NCI-H146 treated with DMSO at 0.1 percent for 48 hours (cell line): Measurements from ENCODE around the gene HOXC12.

Source experiments
- DNase-seq: peaks from one replicate; lab custom pipeline; 2025; ENCODE audit not compliant: unreplicated experiment; lab: John Stamatoyannopoulos, UW

The HOXC12 gene

DNA sequence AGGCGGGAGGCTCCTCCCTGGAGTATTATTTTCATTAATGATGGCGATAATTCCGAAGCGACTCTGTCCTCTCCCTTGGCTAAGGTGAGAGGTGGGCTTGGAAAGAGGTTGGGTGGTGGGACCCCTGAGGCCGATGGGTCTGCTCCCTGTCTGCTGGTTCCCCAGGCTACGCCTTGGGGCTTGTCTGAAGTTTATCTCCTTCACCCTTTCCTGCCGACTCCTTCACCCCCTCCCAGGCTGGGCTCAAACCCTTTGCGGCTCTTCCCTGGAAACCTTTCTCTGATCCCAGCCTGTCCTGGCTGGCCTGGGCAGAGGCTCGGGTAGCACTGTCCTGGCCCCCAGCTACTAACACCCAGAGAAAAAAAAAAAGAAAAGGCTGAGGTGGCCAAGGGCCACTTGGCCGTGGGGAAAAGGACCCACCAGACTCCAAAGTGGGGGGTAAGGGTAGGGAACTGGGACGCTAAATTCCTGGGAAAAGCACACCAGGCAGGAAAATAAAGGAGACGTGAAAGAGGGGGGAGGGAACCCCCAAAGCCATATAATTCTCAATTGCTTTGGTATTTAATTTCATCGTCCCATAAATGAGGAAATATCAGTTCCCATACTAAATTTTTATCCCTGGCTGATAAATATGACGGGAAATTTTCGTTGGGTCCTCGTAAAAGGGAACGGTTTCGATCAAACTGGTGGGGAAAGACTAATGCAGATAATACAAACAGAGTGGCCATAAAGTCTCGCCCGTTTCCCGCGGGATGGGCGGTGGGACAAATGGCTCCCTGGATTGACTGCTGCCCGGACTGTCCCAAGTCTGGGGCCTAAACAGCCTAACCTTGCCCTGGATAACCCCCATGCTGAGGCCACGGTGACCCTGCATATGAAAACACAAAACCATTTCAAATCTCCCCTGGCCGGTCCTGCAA is 28.2 kb downstream of the HOXC12 start:
- DNase-seq: no peak

GRCh38 chr12:53983568-53983949 is 28.9 kb downstream of the HOXC12 start:
- DNase-seq: no peak

DNA sequence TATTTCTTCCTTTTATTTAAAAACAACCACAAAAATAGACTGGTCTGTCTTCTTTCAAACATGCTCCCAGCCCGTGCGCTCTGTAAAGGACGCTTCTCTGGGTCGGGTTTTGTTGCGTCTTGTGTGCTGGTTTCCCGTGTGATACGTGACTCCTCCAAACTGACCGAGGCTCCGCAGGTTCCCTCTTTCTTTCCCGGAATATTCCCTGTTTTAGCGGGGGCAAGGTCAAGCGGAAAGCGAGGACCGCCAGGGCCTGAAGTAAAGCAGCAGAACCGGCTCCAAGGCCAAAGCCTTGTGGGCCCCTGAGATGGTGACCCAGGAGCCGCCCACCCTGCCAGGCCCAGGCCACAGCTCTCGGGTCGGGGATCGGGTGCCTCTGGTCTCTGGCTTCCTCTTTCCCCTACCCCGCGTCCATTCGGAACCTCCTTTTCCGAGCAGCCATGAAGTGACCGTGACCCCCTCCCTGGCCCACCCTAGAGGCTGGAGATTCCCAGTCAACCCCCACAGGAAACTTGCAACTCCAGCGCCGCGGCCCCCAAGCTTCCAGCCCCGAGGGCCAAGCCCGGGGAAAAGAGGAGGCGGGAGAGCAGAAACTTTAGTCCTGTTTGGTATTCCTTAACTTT is 29.4 kb downstream of the HOXC12 start:
- DNase-seq: no peak

DNA sequence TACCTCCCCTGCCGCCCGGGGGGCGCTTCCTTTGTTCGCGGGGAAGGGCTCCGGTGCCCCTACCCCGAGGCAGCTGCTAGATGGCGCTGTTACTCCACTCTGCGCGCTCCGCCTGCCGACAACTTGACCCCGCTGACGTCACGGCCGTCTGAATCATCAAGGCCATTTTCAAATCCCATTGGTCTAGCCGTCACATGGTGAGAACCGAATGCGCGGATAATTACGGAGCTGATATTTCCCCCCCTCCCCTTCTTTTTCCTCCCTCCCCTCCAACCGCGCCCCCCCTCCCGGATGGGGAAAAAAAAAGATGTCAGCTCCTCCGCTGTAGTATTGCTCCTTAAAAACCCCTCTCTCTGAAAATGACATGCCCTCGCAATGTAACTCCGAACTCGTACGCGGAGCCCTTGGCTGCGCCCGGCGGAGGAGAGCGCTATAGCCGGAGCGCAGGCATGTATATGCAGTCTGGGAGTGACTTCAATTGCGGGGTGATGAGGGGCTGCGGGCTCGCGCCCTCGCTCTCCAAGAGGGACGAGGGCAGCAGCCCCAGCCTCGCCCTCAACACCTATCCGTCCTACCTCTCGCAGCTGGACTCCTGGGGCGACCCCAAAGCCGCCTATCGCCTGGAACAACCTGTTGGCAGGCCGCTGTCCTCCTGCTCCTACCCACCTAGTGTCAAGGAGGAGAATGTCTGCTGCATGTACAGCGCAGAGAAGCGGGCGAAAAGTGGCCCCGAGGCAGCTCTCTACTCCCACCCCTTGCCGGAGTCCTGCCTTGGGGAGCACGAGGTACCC is 30.4 kb downstream of the HOXC12 start, which contains the start of gene HOXC10:
Gene HOXC10, plus strand, starts transcription at position 246 of the 791 bp plus-strand sequence. Its CDS starts 114 bp downstream, at position 360.
- DNase-seq: no peak

DNA sequence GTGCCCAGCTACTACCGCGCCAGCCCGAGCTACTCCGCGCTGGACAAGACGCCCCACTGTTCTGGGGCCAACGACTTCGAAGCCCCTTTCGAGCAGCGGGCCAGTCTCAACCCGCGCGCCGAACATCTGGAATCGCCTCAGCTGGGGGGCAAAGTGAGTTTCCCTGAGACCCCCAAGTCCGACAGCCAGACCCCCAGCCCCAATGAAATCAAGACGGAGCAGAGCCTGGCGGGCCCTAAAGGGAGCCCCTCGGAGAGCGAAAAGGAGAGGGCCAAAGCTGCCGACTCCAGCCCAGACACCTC is 30.9 kb downstream of the HOXC12 start:
- no peak for DNase-seq

GRCh38 chr12:53985994-53986685 is 31.4 kb downstream of the HOXC12 start:
- DNase-seq: no peak

GRCh38 chr12:53986686-53987483 is 32.2 kb downstream of the HOXC12 start:
- no peak for DNase-seq

DNA sequence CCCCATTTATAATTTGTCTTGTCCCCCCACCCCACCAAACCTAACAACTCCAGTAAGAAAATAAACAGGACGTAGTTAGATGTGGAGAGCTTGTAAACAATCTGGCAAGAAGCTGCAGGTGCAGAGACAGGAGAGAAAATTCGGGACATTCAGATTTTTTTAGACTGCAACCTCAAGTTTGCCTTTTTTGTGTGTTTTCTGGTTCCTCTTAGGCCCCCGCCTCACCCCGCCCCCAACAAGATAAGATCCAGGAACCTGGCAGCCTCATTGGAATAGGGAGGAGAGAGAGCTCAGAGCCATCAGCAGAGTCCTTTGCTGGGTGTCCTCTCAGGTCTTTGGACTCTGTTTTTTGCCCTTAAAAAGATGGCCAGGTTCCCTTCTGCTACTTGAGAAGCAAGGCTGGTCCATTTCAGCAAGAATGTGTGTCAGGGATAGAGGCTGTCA is 33.1 kb downstream of the HOXC12 start:
- no peak for DNase-seq

GRCh38 chr12:53988541-53989226 is 34.0 kb downstream of the HOXC12 start:
- DNase-seq: no peak

DNA sequence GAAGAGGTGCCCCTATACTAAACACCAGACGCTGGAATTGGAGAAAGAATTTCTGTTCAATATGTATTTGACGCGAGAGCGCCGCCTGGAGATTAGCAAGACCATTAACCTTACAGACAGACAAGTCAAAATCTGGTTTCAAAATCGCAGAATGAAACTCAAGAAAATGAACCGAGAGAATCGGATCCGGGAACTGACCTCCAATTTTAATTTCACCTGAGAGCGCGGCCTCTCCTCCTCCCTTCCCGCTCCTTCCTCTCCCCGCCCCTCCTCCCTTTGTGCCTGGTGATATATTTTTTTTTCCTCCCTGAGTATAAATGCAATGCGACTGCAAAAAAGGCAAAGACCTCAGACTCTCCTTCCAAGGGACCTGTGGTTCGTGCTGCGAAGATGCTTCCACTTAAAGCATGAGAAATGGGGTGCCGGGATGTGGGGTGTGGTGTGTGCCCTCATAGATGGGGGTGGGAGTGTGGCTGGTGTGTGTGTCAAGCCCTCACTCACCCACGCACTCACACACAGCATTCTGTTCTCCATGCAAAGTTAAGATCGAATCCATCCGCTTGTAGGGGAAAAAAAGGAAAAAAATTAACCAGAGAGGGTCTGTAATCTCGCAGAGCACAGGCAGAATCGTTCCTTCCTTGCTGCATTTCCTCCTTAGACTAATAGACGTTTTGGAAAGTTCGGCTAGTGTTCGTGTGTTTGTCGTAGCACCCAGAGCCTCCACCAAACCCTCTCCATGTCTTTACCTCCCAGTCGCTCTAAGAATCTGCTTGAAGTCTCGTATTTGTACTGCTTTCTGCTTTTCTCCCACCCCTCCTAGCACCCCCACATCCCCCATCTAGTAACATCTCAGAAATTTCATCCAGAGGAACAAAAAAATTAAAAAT is 34.8 kb downstream of the HOXC12 start:
- no peak for DNase-seq

DNA sequence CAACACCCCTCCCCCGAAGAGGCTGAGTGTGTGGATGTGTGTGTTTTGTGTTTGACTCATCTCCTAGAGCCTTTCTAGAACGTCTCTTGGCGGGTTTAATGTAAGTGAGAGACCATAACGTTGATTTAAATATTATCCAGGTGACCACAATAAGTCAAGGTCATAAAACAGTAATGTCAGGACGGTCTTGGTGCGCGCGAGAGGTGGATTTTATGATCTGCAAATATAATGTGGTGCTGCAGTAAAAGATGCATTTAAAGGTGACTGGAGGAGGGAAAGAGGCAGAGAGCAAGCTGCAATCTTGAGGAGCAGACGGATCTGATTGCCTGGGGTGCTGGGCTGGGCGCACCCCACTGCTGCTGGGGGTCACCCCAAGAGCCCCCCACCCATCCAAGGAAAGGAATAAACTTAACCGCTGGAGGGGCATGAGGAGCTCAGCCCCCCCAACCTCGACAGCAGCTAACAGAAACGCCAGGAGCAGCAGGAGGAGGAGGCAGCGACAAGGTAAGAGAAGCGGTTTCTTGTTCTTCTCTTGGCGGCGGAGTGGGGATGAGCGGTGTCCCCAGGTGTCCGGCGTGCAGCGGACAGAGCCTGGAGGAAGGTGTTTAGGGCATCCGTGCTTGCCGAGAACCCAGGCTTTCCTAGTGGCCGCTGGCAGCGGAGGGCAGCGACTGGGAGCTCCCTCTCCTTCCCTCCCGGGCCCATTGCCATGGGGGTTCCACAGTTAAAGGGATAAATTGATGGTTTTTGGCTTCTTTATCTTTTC is 35.8 kb downstream of the HOXC12 start:
- no peak for DNase-seq

DNA sequence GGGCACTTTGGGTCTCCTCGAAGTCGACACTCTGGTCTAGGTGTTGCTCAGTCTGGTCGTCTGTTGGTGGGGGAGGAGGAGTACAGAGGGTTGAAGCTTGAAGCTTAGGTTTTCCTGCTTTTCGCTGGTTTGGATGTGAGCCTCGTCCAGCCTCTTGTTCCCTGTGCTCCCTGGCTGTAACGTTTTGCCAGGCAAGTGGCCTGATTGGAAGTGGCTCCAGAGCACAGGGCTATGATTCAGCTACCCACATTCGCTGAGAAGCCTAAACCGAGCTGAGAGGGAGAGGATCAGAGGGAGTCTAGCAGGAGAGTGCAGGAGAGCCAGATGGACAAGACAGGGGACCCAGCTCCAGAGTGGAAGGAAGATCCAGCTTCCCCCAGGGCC is 36.4 kb downstream of the HOXC12 start:
- no peak for DNase-seq

DNA sequence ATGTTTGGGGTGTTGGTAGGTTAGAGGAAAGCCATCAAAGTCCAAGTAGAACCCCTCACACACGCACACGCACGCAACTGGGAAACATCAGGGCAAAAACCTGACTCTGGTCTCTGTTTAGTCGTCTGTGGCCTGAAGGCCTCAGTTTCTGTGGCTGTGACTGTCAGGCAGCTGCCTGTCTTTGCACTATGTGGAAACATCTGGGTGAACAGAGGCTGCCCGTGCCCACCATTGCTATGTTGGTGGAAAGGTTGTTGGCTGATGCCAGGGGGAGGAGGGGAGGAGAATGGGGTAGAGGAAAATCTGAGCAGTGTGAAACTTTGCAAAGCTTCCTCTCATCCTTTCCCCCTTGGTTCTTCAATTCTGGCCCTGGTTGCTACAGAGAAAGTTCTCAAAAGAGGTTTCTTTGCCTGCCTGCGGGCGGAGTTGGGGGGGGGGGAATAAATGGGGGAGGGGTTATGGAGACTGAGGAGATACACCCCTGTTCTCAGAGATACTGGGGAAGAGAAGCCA is 37.7 kb downstream of the HOXC12 start:
- no peak for DNase-seq

DNA sequence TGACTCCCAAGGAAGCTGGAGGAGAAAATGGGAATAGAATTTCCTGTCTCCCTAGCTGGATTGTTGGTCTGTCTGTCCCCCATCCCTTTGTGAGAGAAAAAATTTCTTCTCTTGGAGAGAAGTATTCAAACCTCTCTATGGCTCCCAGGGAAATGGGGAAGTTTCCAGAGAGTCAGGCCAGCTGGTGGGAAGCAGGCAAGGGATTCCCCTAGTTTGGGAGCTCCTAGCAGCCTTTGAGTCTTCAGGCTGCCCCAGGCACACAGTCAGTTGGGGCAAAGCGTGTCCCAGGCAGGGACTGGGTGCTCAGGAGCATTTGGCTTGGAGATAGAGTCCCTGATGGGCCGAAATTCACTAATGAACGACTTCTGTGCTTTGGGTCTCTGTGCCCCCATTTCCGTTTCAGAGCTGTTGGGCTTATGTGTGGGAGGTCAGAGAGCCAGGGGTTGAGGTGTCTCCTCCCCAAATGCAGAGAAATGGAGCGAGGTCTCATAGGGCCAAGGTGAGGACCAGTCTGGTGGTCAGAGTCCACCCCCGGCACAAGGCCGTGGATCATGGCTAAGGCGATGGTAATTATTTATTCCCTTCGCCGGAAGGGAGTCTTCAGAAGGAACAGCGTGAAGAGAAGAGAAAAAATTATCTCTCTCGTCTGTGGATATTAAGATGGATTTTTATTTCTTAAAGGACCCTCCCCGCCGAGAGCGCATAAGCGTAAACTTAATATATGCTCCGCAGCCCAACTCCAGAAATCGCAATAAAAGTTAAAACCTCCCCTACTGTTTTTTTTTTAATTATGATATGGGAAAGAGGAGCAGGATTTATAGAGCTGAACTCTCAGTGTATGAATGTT is 38.7 kb downstream of the HOXC12 start:
- no peak for DNase-seq

- no peak for DNase-seq
These were observed 39.2 kb downstream of the HOXC12 start for GRCh38 chr12:53994009-53994263.

DNA sequence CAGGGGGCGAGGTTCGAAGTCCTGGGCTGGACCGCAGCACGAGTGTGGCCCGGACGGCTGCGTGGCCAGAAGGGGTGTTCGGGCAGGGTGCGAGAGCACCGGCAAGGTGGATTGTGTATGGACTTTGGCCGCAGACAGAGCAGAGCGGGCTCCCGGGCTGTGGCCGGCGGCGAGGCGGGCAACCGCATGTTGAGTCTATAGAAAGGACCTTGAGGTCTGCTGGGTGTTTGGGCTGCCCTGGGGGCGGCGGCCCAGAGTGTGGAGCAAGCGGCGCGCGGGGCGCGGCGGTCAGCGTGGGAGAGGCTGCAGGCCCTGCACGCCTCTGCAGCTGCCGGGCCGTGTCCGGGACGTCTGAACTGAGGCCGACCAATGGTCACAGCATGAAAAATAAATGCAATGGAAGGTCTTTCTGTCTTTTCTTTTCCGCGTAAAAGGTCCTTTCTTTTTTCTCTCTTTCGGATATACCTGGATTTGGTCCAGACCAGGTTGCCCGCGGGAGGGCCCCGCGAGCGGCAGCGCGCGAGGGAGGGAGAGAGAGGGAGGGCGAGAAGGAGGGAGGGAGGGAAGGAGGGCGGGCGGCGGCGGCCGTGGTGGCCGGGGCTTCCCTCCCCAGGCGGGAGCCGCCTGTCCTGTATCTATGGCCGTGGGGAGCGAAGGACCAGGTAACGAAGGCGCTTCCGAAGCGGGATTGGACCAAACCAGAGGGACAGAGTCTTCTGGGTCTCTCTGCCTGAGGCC is 39.7 kb downstream of the HOXC12 start:
- DNase-seq: no peak

DNA sequence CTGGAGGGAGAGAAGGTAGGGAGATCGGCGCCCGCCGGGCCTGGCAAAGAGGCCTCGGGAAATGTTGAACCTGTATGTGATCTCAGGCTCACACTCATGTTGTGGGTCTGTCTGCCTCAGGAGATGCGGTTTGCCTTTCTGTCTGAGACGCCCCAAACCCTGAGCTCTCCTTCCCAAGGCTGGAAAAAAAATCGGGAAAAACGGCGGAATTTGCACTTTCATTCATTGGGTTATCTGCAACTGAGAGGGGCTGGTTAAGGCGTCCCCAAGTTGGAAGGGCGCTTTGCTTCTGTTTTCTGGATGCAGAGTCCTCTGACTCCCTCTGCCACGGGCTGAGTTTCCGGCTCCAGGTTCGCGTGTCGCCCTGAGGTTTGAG is 40.3 kb downstream of the HOXC12 start:
- no peak for DNase-seq
